ENCODE results near the gene RNF144A.
A peak's percentile ranks its signal among the peaks of the same experiment; 100 is the strongest.

DNA sequence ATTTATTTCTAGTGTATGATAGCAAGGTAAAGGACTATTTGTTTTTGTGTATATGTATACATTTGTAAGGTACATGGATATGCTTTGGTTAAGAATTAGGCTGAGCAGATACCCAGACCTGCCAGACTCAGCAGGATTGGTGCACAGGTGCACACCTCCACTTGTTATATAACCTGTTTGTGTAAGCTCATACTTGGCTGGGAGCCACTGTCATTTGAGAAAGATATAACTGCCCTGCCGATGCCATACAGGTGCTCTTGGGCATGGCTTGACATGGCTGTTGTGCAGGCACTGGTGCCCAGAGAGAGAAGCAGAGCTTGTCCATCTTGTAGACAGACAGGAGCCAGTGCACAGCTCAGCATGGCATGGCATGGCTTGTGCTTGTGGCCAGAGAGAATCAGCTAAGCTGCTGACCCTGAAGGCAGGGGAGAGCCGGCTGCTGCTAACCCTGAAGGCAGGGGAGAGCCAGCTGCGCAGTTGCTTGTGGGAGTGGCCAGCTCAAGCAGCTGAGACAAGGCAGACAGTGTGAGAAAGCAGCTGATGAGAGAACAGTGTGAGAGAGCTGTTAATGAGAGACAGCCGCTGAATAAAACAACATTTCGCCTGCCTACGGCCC, 136.5 kb downstream of the RNF144A start:
- TF ChIP-seq CTCF (IDR thresholded peaks at IDR 0.05) = no peak
- no peak for TF ChIP-seq TAF1 (IDR thresholded peaks at IDR 0.05; ENCODE audit: borderline replicate concordance, low read depth, low read length)
- TF ChIP-seq SMC3 (IDR thresholded peaks at IDR 0.05; ENCODE audit: low read depth, low read length) = no peak
- no peak for TF ChIP-seq RFX5 (IDR thresholded peaks at IDR 0.05; ENCODE audit: low read length)
- TF ChIP-seq, protein P1, sequence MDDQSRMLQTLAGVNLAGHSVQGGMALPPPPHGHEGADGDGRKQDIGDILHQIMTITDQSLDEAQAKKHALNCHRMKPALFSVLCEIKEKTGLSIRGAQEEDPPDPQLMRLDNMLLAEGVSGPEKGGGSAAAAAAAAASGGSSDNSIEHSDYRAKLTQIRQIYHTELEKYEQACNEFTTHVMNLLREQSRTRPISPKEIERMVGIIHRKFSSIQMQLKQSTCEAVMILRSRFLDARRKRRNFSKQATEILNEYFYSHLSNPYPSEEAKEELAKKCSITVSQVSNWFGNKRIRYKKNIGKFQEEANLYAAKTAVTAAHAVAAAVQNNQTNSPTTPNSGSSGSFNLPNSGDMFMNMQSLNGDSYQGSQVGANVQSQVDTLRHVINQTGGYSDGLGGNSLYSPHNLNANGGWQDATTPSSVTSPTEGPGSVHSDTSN (IDR thresholded peaks at IDR 0.05) = no peak
- TF ChIP-seq FOXJ3 (CRISPR knock-in tag; IDR thresholded peaks at IDR 0.05) = 0 out of 2 replicates have a peak, but pooled peaks have one; percentile 45
- no peak; a peak in 1 of 4 replicates for TF ChIP-seq EP300 (IDR thresholded peaks at IDR 0.05; ENCODE audit: borderline replicate concordance in 1 of 2, low read depth in 1 of 2, low read length in 1 of 2)
- TF ChIP-seq NRF1 (IDR thresholded peaks at IDR 0.05; ENCODE audit: low read depth, low read length) = no peak
- TF ChIP-seq NFIC (IDR thresholded peaks at IDR 0.05; ENCODE audit: borderline replicate concordance) = no peak
- TF ChIP-seq EZH2phosphoT487 (IDR thresholded peaks at IDR 0.05; ENCODE audit: borderline replicate concordance, low read depth) = no peak
- TF ChIP-seq, protein P2, sequence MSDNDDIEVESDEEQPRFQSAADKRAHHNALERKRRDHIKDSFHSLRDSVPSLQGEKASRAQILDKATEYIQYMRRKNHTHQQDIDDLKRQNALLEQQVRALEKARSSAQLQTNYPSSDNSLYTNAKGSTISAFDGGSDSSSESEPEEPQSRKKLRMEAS (IDR thresholded peaks at IDR 0.05; ENCODE audit: low read depth) = no peak
- no peak for TF ChIP-seq TEAD4 (IDR thresholded peaks at IDR 0.05; ENCODE audit: borderline replicate concordance, insufficient read depth)
